HG03565 (cell line): ENCODE results near the gene EIF2S3B.
A peak's percentile ranks its signal among the peaks of the same experiment; 100 is the strongest.
"Not testable (repeated sequence)": the region's sequence is repeated elsewhere in the genome, so short reads cannot be mapped to it uniquely, and the experiment has no call there.

Experiments
- ATAC-seq: cut with Tn5 transposase; IDR thresholded peaks from one replicate; pipeline ENCODE4 v1.9.1; 2021; ENCODE audit warnings: mild to moderate bottlenecking, moderate library complexity; ENCODE audit not compliant: unreplicated experiment

EIF2S3B gene

GRCh38 chr12:10505620-10506019 lies at the start of gene EIF2S3B:
EIF2S3B (plus strand) TSS chr12:10505890; CDS start chr12:10505903, 13 bp downstream.
- ATAC-seq, result no peak

- no peak for ATAC-seq
These were observed 48.8 kb upstream of the EIF2S3B start for GRCh38 chr12:10456856-10457255.

GRCh38 chr12:10457760-10458159 lies 47.9 kb upstream of the EIF2S3B start:
- ATAC-seq, result no peak

DNA sequence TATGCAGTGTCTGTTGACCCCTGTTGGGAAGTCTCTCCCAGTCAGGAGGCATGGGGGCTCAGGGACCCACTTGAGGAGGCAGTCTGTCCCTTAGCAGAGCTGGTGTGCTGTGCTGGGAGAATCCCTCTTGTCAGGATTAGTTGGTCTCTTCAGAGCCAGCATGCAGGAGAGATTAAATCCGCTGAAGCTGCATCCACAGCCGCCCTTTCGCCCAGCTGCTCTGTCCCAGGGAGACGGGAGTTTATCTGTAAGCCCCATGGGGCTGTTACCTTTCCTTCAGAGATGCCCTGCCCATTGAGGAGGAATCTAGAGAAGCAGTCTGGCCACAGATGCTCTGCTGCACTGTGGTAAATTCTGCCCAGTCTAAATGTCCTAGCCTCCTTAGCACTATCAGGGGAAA lies 39.4 kb upstream of the EIF2S3B start:
- no peak for ATAC-seq

GRCh38 chr12:10469701-10470100 lies 36.0 kb upstream of the EIF2S3B start:
- no peak for ATAC-seq

GRCh38 chr12:10472808-10473207 lies 32.9 kb upstream of the EIF2S3B start:
- not testable (repeated sequence) for ATAC-seq

DNA sequence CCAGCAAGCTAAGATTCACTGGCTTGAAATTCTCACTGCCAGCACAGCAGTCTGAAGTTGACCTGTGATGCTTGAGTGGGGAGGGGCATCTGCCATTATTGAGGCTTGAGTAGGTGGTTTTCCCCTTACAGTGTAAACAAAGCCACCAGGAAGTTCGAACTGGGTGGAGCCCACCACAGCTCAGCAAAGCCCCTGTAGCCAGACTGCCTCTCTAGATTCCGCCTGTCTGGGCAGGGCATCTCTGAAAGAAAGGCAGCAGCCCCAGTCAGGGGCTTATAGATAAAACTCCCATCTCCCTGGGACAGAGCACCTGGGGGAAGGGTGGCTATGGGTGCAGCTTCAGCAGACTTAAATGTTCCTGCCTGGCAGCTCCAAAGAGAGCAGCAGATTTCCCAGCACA lies 23.8 kb upstream of the EIF2S3B start:
- ATAC-seq, result not testable (repeated sequence)

GRCh38 chr12:10487328-10487727 lies 18.4 kb upstream of the EIF2S3B start:
- ATAC-seq, result not testable (repeated sequence)

DNA sequence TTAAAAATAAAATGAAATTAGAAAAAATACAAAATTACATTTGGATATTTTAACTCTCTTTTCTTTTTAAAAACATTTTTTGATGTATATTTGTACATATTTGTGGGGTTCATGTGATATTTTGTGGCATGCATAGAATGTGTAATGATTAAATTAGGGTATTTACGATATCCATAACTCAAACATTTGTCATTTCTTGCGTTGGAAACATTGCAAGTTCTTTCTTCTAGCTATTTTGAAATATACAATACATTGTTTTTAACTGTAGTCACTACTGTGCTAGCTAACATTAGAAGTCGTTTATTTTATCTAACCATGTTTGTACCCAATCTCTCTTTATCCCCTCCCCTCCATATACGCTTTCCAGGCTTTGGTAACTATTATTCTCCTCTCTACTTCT lies 13.9 kb upstream of the EIF2S3B start:
- no peak for ATAC-seq

- ATAC-seq, result no peak
These were observed 8.1 kb upstream of the EIF2S3B start for GRCh38 chr12:10497602-10498001.

DNA sequence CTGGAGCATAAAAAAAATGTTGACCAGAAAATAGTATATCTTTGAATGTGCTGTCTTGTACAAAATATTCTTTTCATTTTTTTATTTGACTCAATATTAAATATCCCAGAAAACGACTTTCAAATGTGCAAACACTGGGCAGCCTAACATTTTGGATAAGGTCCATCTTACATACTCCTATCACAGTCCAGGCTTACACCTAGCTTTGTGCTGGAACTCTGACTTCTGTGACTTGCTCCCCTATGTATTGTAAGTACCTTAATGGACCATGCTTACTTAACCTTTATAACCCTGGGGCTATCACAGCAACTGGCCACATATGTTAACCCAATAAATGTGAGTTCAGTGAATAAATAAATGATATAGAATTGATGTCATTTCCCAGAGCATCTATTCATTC lies 7.6 kb upstream of the EIF2S3B start:
- no peak for ATAC-seq

DNA sequence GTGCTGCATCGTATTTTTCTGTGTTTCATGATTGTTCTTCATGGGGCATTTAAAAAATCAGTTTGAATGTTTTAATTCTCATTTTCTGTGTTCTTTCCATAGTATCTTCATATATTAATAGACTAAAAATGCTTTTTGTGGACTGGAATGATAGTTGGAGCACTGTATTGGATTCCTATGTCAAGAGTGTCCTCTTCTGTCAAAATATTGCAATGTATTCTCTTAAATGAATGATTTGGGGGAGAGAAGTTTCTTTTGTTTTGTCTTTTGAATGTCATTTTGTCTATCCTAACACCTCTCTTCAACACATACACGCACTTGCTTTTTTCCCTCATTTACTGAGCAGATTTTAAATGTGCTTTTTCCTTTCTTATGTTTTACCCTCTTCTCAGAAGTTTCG lies 4.7 kb upstream of the EIF2S3B start:
- no peak for ATAC-seq

GRCh38 chr12:10503460-10503859 lies 2.2 kb upstream of the EIF2S3B start:
- no peak for ATAC-seq

- ATAC-seq, result no peak
These were observed 6.2 kb downstream of the EIF2S3B start for GRCh38 chr12:10511756-10512355.

DNA sequence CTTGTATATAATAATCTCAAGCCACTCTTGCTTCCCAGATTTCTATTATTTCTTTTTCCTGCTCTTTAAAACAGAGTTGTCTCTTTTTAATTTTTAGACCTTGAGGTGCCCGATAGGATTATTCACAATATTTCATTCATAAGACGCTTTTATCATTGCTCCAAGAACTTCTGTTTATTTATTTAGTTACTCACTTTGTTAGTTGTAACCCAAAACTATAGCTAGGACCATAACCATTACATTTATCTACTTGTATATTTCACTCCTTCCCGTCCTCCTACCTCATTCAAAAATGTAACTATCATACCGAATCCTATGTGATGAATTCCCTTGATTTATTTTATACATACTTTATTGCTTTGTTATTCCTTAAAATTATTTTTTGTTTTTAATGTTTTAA lies 7.1 kb downstream of the EIF2S3B start:
- no peak for ATAC-seq

DNA sequence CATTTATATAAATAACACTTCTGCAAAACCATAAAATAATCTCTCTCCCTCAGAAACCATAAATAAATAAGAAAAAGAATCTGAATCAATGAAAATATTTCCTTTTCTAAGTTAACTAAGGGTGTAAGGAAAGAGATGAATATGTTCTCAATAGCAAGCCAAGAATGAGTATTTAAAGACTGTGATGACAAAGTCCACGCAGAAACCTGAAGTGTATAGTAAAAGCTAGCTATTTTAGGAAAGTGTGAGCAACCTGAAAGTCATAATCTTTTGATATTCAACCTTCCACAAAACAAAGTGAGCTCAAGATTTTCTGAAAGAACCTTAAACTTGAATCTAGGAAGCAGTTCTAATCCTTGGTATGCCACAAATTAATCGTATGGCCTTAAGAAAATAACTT lies 15.9 kb downstream of the EIF2S3B start:
- ATAC-seq, result no peak

DNA sequence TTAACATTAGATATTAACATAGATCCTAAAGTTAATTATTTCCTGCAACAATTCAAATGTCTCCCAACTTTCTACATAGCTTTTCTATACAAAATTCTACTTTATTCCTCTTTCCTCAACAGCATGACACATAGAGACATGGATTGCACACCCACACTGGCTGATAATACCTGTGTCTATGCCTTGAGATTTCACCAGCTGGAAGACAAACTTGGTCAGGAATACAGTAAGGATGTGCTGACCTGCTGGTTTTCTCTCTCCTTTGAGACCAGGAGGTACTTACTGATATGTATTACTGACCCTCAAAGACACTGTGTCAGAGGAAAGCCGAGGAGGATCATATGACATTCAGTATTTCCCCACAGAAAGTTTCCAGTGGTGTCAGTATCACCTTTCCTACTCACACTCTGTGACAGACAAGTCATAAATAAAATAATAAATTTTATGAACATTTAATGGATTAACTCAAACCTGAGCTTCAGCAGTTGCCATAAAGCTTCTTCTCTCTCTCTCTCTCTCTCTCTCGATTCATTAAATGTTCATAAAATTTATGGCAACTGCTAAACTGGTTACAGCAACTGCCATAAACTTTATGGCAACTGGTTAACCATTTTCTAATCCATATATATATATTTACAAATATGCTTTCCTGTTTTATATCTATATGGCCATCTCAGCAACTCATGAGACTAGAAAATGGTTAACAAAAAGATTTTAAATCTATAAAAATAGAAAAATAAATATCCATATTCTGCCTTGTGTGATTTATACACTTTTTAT lies 22.7 kb downstream of the EIF2S3B start:
- ATAC-seq, result no peak

DNA sequence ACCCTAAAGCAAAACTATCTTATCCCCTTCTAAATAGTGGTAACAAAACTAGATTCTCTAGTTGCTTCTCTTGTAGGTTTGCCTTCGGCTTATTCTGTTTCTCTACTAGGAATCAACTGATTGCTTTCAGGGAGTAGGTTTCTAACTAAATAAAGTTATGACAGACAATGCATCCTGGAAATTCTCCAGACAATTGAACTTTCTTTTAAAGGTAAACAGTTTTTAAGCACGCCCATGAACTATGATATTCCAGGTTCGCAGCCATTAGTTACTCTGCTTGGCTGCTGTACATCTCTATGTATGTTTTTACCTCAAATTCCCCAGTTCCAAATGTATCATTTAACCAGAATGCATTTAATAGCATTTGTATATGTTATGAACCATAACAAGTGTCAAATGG lies 23.9 kb downstream of the EIF2S3B start:
- no peak for ATAC-seq

GRCh38 chr12:10537721-10538120 lies 32.0 kb downstream of the EIF2S3B start:
- no peak for ATAC-seq

GRCh38 chr12:10540776-10541205 lies 35.1 kb downstream of the EIF2S3B start:
- ATAC-seq, result peak; percentile 88

DNA sequence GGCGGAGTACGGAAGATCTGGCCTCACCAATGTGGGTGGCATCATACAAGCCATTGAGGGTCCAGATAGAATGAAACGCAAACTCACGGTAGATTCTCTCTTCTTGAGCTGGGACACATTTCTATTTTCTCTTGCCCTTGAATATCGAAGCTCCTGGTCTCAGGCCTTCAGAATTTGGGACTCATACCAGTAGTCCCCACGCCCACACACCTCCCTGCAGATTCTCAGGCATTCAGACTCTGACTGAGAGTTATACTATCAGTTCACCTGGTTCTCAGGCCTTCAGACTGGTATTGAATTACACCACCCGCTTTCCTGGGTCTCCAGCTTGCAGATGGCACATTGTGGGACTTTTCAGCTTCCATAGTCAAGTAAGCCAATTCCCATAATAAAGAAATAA lies 37.8 kb downstream of the EIF2S3B start:
- ATAC-seq, result no peak

- no peak for ATAC-seq
These were observed 45.7 kb downstream of the EIF2S3B start for GRCh38 chr12:10551375-10551774.

DNA sequence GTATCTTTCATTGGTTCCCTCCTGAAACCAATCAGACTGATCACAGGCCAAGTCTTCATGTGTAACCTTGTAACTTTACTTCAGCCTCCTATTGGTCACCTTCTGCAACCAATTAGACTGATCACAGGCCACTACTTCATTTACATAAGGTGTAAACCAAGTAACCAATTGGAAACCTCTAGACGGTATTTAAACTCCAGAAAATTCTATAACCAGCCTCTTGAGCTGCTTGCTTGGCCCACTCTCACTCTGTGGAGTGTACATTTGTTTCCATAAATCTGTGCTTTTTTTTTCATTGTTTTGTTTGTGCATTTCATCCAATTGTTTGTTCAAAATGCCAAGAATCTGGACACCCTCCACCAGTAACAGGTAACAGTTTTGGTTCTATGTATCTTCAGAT lies 47.5 kb downstream of the EIF2S3B start:
- ATAC-seq, result no peak
